Smooth muscle cell of the umbilical artery (primary cell): ENCODE results near the gene CLEC4E. TPM values are rescaled to one million over a fixed set of nuclear protein-coding genes. Genes with fewer than 3 reads are reported as not detected.

Experiments used
- total RNA-seq: library from RNA; depleted of rRNA; stranded (reverse); fragments of >200 nt; gene quantifications from 2 replicates; pipeline ENCODE4 v1.2.3, GENCODE V29; 2014

The CLEC4E gene, protein sequence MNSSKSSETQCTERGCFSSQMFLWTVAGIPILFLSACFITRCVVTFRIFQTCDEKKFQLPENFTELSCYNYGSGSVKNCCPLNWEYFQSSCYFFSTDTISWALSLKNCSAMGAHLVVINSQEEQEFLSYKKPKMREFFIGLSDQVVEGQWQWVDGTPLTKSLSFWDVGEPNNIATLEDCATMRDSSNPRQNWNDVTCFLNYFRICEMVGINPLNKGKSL
- not detected in 2 replicates for total RNA-seq

DNA sequence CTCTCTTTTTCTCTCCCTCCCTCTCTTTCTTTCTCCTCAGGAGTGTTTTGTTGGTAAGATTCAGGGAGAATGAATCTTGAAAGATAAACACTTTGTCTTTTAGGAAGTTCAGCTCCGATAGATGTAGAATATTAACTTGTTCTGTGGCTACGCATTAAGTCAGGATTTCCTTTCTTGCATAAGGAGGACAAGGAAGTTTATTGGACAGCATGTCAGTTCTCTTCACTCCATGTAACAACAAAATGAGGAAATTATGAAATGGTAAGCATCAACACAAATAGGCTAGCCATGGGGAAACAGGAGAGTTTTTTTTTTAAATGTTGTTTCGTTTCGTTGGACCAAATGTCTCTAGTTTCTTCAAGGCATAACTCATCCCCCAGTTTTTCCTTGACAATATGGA lies at the start of gene CLEC4E:
Gene CLEC4E, minus strand, starts transcription at position 75 of the 400 bp plus-strand sequence. CDS start 108 bp downstream, outside the sequence.

DNA sequence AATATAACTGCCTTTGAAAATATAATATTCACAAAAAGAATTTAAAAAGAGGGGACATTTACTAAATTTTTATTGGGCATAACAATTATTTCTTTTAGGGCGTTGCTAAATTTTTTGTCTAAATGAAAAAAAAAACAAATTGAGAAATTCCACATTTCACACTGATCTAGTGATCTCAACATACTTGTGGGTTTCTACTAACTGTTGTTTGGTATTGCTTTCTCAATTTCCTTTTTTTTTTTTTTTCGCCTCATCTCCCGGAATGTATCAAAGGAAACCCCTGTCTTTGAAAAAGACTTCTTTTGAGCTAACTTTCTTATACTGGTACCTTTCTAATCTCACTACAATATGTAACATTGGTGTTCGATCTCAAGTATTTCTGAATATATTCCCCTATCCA lies 27.4 kb downstream of the CLEC4E start, which contains the start of gene CLEC4D:
Gene CLEC4D, plus strand, starts transcription at position 248 of the 400 bp plus-strand sequence. CDS start 230 bp downstream, outside the sequence.

Other genes starting within 250 kb of the CLEC4E start
- not detected in 2 replicates for gene CLEC6A, start 84.9 kb downstream of the CLEC4E start, total RNA-seq
- not detected in 2 replicates for gene CLEC4D, start 27.4 kb downstream of the CLEC4E start, total RNA-seq
- gene AICDA, start 72.0 kb upstream of the CLEC4E start, total RNA-seq: not detected in 2 replicates
- gene MFAP5, start 121.9 kb upstream of the CLEC4E start, total RNA-seq: 5.3 and 57.4 TPM in 2 replicates
- 30.6 and 34.2 TPM in 2 replicates for gene RIMKLB, start 157.1 kb upstream of the CLEC4E start, total RNA-seq